Activated CD8-positive, alpha-beta memory T cell treated with anti-CD3 and anti-CD28 coated beads for 1 hour (primary cell): ENCODE results near the gene SERPINA5.
A peak's percentile ranks its signal among the peaks of the same experiment; 100 is the strongest.

Source experiments
- DNase-seq, 2 donors: peaks; one replicate each; pipeline ENCODE4 v3.0.0-alpha.2; 2020; ENCODE audit warnings: low read depth in 1 of 2; ENCODE audit errors: extremely low read depth in 1 of 2

The SERPINA5 gene

DNA sequence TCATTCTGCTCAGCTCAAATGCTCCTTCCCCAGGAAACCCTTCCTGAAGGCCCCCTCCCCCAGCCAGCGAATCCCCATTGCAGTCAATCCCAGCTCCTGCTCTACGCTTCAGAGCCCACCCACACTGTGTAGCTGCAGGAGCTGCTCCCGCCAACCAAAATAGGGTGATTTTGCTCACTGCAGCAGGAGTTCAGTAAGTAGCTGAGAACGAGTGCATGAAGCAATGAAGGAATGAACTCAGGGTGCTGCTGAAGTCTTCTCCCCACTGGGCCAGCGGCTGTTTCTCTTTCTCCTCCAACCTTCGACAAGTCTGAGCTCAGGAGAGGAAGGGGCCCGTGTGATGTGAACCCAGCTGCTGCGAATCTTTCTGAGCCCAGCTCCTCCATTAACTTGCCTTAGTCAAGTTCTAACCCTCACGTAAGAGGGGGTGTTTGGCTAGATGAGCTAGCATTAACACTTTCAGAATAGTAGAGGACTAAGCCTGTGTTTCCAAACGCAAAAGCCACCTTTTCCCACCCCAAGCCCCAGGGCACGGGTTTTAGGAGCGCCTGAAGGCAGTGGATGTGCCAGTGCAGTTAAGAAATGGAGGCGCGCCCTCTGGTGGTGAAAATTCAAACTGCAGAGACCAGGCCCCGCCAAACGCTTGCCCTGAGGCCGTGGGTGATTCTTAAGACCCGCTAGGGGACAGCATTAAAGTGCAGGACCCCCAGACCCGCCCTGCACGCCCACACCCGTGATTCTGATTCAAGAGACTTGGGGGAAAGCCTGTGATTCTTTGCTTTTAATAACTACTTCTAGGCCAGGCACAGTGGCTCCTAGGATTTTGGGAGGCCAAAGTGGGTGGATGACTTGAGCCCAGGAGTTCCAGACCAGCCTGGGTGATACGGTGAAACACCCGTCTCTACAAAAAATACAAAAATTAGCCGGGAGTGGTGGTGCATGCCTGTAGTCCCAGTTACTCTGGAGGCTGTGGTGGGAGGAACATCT lies 31.9 kb upstream of the SERPINA5 start:
- peak in 1 of 2 donors; percentile 32 for DNase-seq

DNA sequence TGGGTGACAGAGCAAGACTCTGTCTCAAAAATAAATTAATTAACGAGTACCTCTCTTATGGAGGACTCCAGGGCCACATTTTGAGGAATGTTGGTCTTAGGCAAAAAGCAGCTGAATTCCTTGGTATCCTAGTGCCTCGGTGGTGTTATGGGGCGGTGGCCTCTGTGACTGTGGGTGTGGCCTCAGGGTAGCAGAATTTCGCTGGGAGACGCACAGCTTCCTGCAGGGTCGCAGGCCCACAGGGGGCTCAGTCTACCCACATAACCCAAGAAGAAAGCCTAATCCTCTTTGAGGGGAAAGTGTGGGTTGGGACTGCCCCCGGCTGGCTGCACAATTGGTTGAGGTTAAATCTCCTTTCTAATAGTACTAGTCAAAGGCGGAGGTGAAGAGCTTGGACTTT lies 31.2 kb upstream of the SERPINA5 start:
- no peak for DNase-seq

GRCh38 chr14:94555991-94556390 lies 25.2 kb upstream of the SERPINA5 start:
- no peak for DNase-seq

- no peak for DNase-seq
Observed at GRCh38 chr14:94557327-94557726, 23.9 kb upstream of the SERPINA5 start.

DNA sequence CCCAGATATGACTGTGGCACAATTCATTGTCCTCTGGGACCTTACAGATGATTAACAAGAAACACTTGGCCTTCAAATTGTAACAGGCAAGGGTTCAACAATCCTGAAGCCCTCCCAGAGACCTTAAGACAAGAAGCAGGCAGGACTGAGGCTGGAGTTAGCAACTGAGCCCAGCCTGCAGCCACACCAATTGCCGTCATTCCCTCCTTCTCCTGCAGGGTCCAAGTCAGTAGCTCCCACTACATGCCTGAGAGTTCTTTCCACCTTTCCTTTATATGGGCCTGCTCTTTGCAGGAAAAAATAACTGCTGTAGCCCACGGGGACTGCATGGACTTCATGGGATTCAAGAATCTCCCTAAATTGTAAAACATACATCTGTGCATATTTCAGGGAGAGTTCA lies 22.4 kb upstream of the SERPINA5 start:
- DNase-seq, result no peak

DNA sequence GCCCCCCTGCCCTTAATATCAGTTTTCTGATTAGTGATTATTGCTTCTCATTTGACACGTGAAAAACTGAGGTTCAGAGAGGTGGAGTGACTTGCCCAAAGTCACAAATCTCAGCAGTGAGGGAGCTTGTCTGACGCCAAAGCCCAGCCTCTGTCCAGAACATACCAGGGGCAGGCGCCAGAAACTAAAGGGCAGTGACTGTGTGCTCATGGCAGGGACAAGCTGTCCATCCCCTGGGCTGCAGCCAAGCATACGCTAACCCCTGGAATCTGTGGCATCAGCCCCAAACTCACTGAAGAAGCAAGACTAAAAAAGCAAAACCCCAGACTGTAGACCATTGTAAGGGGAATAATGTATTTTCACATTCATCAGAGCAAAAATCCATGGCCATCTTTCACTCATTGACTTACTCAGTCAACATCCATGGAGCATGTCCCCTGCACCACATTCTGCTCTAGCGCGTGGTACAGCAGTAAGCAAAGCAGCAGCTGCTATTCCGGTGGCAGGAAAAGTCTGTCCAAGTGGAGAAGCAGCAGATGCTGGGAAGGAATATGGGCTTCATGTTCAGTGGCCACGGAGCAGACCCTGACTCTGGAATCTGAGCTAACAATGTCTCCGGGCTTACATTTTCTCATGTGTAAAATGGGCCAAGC lies 21.5 kb upstream of the SERPINA5 start:
- no peak for DNase-seq

DNA sequence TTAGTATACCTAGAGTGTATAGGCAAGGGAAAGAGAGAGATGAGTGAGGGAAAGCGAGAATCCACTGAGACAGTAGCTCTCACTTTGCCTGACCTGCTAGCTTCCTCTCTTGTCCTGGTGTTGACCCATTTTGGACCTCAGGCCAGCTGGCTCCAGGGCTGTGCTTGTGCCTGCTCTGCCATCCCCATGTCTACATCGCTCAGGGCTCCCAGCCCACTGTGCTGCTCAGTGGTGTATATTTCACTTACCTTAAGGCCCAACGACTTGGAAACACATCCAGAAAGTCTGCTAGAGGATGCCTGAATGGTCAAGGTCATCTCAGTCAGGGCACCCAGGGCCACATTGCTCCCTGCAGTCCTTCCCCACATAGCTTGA lies 20.9 kb upstream of the SERPINA5 start:
- DNase-seq, result no peak

DNA sequence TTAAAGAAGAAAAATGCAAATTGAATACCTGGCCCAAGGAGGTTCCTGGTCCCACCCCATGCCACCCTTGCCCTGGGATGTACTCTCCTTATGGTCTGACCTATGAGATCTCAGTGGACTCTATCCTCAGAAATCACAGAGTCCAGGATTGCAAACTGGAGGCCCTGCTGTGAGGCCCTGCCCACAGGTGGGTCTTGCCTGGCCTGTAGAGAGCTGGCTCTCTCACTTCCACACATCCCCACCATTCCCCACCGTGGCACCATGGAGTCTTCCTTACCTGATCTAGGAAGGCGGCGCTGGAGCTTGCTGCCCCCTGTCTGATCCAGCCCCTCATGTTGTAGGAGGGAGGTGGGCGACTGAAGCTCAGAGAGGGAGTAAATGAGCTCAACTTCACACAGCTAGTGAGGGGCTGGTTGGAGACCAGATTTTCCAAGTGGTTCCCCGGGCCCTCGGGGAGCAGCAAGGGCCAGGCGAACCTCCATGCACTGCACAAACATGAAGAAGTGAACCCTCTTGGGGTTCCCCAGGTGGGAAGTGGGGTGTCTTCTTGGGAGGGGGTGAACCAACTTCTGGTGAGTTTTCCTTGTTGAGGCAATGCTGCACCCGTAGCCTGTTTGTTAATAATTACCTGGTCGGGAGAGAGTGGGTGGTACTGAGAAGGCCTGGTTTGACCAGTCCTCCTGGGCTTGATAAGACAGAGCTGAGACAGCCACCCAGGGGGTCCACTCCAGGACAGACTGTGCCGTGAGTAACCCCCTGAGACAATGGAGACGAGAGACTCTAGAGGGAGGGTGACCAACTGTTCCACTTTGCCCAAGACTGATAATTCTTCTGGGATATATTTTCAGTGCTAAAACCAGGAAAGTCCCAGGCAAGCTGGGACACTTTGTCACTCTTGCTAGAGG lies 20.2 kb upstream of the SERPINA5 start, which contains the start of gene SERPINA4:
SERPINA4 (plus strand) TSS at position 692 of the 905 bp plus-strand sequence. CDS start 2,041 bp downstream, outside the sequence.
- no peak for DNase-seq

DNA sequence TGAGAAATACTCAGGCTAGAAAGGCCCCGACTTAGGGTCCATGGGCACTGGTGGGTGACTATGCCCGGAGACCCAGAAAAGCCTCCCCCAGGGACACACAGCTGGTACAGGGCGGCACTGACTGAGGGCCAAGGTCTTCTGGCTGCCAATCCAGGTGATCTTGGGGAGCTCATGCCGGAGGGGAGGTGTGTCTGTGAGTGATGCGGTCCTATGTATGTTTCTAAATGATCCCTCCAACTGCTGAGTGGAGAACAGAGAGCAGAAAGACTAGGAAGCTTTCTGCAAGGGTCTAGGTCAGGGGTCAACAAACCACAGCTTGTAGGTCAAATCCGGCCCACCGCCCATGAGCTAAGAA lies 19.6 kb upstream of the SERPINA5 start:
- no peak for DNase-seq

DNA sequence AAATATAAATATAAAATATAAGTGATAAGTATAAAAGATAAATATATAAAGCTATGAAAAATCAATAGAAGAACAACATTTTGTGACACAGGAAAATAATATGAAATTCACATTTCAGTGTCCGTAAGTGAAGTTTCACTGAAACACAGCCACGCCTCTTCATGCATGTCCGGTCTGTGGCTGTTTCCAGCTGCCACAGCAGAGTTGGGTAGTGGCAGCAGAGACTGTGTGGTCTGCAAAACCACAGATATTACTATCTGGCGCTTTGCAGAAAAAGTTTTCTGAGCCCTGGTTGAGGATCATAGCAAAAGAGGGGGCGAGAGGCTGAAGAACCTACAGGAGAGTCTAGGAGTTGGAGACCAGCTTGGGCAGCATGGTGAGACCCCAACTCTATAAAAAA lies 19.2 kb upstream of the SERPINA5 start:
- DNase-seq, result no peak

- DNase-seq, result no peak
Observed at GRCh38 chr14:94562941-94563883, 18.0 kb upstream of the SERPINA5 start.

DNA sequence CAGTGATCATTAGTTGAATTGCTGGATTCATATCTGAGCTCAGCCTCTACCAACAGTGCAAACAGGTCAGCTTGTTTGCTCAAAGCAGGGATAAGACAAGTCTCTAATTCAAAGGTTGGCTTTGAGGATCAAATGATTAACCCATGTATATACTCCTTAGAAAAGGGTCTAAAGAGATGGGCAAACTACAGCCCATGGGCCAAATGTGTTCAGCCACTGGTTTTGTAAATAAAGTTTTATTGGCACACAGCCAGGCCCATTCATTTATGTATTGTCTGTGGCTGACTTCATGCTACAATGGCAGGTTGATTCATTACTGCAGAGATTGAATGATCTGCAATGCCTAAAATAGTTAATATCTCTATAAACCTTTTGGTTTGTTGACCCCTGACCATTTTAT lies 16.8 kb upstream of the SERPINA5 start:
- no peak for DNase-seq

DNA sequence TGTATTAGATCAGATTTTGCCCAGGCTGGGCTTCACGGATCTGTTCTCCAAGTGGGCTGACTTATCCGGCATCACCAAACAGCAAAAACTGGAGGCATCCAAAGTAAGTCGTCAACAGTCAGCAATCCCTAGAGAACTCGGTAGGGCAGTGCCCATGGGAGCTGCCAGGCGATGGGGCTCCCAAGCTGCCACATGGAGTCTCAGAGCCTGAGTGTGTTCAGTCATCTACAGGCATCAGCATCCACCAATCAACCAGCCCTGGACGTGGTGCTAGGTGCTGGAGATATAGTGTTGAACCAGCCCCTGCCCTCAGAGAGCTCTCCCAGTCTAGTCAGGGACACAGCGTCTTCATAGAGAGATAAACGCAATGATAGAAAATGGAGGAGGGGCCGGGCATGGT lies 13.0 kb upstream of the SERPINA5 start:
- no peak for DNase-seq

- no peak for DNase-seq
Observed at GRCh38 chr14:94569381-94570001, 11.7 kb upstream of the SERPINA5 start.

DNA sequence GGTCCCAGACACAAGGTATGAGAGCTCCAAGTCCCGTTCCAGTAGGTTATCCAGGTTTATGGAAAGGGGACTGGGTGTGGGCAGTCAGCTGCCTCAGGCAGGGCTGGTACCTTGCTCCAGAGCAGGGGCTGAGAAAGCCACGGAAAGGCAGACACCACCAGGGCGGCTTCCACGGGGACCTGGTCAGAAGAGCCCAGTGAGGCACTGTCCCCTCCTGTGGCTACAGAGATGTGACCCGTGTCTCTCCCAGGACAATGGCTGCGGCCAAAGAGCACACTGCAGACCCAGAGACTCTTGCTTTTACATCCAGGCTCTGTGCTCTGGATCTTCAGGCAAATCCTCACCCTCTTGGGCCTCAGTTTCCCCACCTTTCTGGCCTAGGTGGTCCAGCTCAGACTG lies 11.2 kb upstream of the SERPINA5 start:
- no peak for DNase-seq

DNA sequence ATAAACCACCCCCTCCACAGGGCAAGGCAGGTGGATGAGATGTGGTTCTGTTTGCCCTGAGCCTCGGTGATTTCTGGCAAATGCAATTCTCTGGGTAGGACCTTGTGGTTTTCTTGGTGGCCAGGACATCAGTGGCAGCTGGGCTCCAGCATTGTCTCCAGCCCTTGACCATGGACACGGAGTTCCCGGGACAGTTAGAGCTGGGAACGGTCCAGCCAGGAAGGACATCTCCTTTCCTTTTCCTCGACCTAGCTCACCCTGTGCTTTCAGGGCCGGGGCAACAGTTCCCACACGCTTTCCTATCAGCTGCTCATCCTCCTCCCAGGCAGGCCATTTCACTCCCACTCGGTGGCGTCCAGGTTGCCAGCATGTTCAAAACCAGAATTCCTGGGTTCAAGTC lies 10.8 kb upstream of the SERPINA5 start:
- no peak for DNase-seq

GRCh38 chr14:94571395-94571794 lies 9.8 kb upstream of the SERPINA5 start:
- DNase-seq, result no peak

GRCh38 chr14:94571950-94572349 lies 9.3 kb upstream of the SERPINA5 start:
- DNase-seq, result no peak

GRCh38 chr14:94572637-94573303 lies 8.5 kb upstream of the SERPINA5 start:
- no peak for DNase-seq
